Mucosa of descending colon (tissue), 3 donors: ENCODE data around the gene HOXA3. TPM values are rescaled to one million over a fixed set of nuclear protein-coding genes. Genes with fewer than 3 reads are reported as not detected.

Experiments
- ATAC-seq: fragments of 200-7000 bp; cut with Tn5 transposase; one replicate; pipeline ENCODE4 v1.9.1; 2020; ENCODE audit warnings: mild to moderate bottlenecking, moderate library complexity
- DNase-seq, 3 donors: peaks; one replicate each; pipeline ENCODE4 v3.0.0-alpha.2; 2020
- H3K36me3 ChIP-seq: fragments of 200-600 bp; one replicate; pipeline ENCODE4 v1.8.0; 2021; ENCODE audit warnings: low read depth, mild to moderate bottlenecking
- H3K4me1 ChIP-seq: fragments of 200-600 bp; one replicate; pipeline ENCODE4 v1.8.0; 2021; ENCODE audit warnings: low read depth, mild to moderate bottlenecking
- H3K4me3 ChIP-seq: fragments of 200-600 bp; one replicate; pipeline ENCODE4 v1.8.0; 2021; ENCODE audit warnings: mild to moderate bottlenecking
- H3K9me3 ChIP-seq: fragments of 200-600 bp; one replicate; pipeline ENCODE4 v1.8.0; 2021; ENCODE audit warnings: mild to moderate bottlenecking
- CTCF ChIP-seq: fragments of 200-600 bp; IDR thresholded peaks from one replicate; pipeline ENCODE4 v1.8.0; 2022; ENCODE audit warnings: antibody characterized with exemption, mild to moderate bottlenecking
- intact Hi-C, 2 donors: fragments of 100-400 bp; cut with DNase I in 1 of 2; cut with micrococcal nuclease in 1 of 2; formaldehyde crosslinking; loops; one replicate each; pipeline versions ENCODE4 v1.11.0 to v1.11.1; 2022; cut with DNase I, micrococcal nuclease
- total RNA-seq, 3 donors: library from RNA; stranded (reverse); fragmentation: NEBNext Ultra II Directional in 2 of 3; extraction: Animal tissue kit (Norgen Biotek cat#: 25700) in 2 of 3; gene quantifications; one replicate each; pipeline versions ENCODE4 v1.2.1 to v1.2.4, GENCODE V29; 2021 to 2023
- donor health status: DM: no; HTN: no; CAD: no; lungs with moderate emphysema.
- donor health status: DM: no; HTN: no; CAD: no.
- donor health status: DM: no; HTN: yes; CAD: no.

HOXA3 gene
- total RNA-seq, 3 donors from 2014 or later = 19.9 to 38.1 (median 20.5) TPM

GRCh38 chr7:27147199-27148030 is 5.0 kb downstream of the HOXA3 start, which contains the start of gene HOXA6:
TSS of gene HOXA6 (minus strand) at chr7:27147774. CDS start at chr7:27147749, 25 bp downstream.
- peaks cover 26% of the 10 kb centered on the region for H3K4me1 ChIP-seq
- ATAC-seq = peak; percentile 1
- DNase-seq = peak; percentile 73 to 84 (median 79)
- intact Hi-C loops = loop anchor here in 1 of 2 donors (5.0 kb wide), 1 partner anchor 465 kb away; no protein-coding TSS in a partner anchor
- H3K9me3 ChIP-seq = no peaks in the 10 kb centered on the region
- peak within 1 kb of the TSS; percentile 15 for H3K4me3 ChIP-seq
- TF ChIP-seq CTCF = no peak
- H3K36me3 ChIP-seq = no peaks in the 10 kb centered on the region

DNA sequence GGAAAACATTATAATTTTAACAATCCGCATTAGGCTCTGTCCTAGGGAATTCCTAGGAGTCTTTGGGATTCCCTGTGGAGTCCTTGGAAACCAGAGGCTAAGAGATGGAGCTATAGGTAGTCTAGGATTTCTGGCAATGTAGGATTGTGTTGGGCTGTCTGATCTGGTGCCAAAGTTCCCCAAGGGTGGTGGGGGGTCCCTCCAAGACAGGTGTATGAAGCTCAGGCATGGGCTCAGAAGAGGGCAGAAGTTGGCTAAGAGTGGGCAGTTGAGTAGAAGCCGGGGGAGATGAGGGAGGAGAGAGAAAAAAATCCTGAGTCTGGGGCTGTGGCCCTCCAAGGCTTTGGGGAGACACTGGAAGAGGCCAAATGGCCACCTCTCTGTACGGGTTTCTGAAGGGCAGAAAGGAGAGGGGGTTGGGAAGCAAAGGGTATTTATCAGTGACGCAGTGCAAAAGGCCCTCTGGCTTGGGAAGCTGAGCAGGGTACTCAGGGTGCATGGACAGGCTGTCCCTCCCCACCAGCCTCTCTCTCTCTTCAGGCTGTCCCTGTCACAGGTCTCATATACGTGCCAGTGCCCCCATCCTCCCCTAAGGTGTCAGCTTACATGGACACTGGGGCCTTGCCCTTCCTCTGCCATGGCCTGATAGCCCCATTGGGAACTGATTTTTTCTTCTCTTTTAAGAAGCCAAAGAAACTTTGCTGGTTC is 5.7 kb downstream of the HOXA3 start:
- Histone ChIP-seq H3K4me3 (no peak overlapping the region), H3K36me3 (no peaks in the 10 kb centered on the region), H3K9me3 (no peaks in the 10 kb centered on the region), H3K4me1 (peaks cover 26% of the 10 kb centered on the region)
- intact Hi-C loops = loop anchor here in 1 of 2 donors (5.0 kb wide), 1 partner anchor 464 kb away; no protein-coding TSS in a partner anchor
- DNase-seq = peak in 2 of 3 donors; percentile 20 to 47
- no peak for TF ChIP-seq CTCF
- no peak for ATAC-seq

DNA sequence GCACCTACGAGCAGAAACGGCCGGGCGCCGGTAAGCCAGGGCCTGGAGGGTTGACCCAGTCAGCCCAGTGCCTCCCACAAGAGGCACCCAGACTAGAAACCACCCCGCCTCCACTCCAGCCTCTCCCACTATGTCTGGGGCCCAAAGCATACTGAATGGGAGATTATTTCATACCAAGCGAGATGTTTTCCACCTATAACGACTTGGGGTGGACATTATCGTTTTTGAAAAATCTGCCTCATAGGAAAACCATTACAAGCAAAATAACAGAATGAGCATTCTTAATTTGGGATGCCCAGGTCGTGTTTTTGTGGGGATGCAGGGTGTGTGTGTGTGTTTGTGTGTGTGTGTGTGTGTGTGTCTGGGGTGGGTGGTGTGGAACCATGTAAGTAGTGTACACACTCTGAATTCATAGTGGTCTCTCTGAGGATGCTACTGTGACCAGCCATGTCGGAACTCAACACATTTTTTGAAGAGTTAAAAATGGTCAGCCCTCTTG is 6.4 kb downstream of the HOXA3 start:
- H3K9me3 ChIP-seq = no peaks in the 10 kb centered on the region
- ATAC-seq (no peak), DNase-seq (peak in 2 of 3 donors; percentile 7 to 16)
- H3K4me1 ChIP-seq = peaks cover 31% of the 10 kb centered on the region
- H3K4me3 ChIP-seq = no peak overlapping the region
- intact Hi-C loops = loop anchor here in 1 of 2 donors (5.0 kb wide), 1 partner anchor 464 kb away; no protein-coding TSS in a partner anchor
- TF ChIP-seq CTCF = no peak
- no peaks in the 10 kb centered on the region for H3K36me3 ChIP-seq

DNA sequence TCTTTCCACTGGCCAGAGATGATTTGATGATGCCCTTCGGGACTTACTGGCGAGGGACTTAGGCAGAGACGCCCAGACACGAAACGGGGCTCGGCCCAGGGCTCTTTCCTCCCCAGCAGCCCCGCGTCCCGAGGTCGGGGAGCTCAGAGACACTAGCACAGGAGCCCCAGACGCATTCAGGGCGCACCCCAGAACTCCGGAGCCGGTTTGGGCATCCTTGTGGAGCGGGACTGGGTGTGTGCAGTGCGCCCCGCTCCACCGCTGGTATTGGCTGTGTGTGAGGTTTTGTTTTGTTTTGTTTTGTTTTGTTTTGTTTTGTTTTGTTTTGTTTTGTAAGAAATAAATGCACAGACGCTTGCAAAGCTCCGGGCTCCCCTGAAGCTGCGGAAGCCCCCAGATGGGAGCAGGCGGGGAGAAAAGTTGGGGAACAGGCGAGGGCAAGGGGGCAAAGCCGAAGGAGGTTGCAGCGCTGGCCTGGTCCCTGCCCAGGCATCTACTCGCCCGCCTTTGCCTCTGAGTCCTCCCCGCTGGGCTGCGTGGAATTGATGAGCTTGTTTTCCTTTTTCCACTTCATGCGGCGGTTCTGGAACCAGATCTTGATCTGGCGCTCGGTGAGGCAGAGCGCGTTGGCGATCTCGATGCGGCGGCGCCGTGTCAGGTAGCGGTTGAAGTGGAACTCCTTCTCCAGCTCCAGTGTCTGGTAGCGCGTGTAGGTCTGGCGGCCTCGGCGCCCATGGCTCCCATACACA is 7.0 kb downstream of the HOXA3 start:
- TF ChIP-seq CTCF = no peak
- no peak overlapping the region for H3K4me3 ChIP-seq
- peak in 2 of 3 donors; percentile 42 to 61 for DNase-seq
- H3K36me3 ChIP-seq = no peaks in the 10 kb centered on the region
- intact Hi-C loops = loop anchor here in 1 of 2 donors (5.0 kb wide), 1 partner anchor 463 kb away; no protein-coding TSS in a partner anchor
- no peak for ATAC-seq
- no peaks in the 10 kb centered on the region for H3K9me3 ChIP-seq
- peaks cover 32% of the 10 kb centered on the region for H3K4me1 ChIP-seq

DNA sequence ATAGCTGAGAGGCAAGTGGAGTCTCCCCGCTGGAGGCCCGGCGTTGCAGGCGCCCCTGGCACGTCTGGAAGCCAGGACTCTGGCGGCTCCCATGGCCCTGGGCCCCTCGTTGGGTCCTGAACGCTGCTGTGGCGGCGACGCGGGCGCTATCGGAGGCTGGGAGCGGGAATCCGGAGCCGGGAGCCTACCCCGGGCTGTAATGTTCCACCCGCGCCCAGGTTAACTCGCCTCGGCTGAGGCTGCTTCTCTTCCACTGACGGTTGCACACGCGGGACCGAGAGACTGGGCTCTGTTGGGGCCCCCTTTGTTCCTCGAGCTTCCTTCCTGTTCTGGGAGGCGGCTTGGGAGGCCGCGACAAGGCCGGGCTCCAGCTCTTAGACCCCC is 7.6 kb downstream of the HOXA3 start:
- DNase-seq = peak in 1 of 3 donors; percentile 59
- intact Hi-C loops = loop anchor here in 1 of 2 donors (5.0 kb wide), 2 partner anchors 287 to 462 kb away; no protein-coding TSS in a partner anchor

More for the DNA sequence above, 7.6 kb downstream of the HOXA3 start:
- TF ChIP-seq CTCF = no peak
- Histone ChIP-seq H3K9me3 (no peaks in the 10 kb centered on the region), H3K4me1 (peaks cover 32% of the 10 kb centered on the region), H3K36me3 (no peaks in the 10 kb centered on the region), H3K4me3 (no peak overlapping the region)
- ATAC-seq = no peak
